Measurements from ENCODE around the gene FABP2.
A peak's percentile ranks its signal among the peaks of the same experiment; 100 is the strongest.
"Not testable (repeated sequence)": the region's sequence is repeated elsewhere in the genome, so short reads cannot be mapped to it uniquely, and the experiment has no call there.

The FABP2 gene
- total RNA-seq = 0 to 1.5 (median 0) reads per million in 17 experiments

GRCh38 chr4:119321921-119322687 lies at the start of gene FABP2:
TSS of gene FABP2 (minus strand) at chr4:119322138. CDS start at chr4:119322102, 36 bp downstream.
- no peak for DNase-seq

GRCh38 chr4:119370951-119371683 lies 49.2 kb upstream of the FABP2 start:
- not testable (repeated sequence) for DNase-seq

- DNase-seq = peak; percentile 2 to 42 (median 26)
These were observed 48.5 kb upstream of the FABP2 start for GRCh38 chr4:119370392-119370791.

GRCh38 chr4:119366802-119367201 lies 44.9 kb upstream of the FABP2 start:
- not testable (repeated sequence) for DNase-seq

- DNase-seq = not testable (repeated sequence)
These were observed 42.3 kb upstream of the FABP2 start for GRCh38 chr4:119364203-119364602.

GRCh38 chr4:119363372-119363771 lies 41.4 kb upstream of the FABP2 start:
- DNase-seq = not testable (repeated sequence)

GRCh38 chr4:119362413-119362812 lies 40.5 kb upstream of the FABP2 start:
- not testable (repeated sequence) for DNase-seq

GRCh38 chr4:119359873-119360272 lies 37.9 kb upstream of the FABP2 start:
- DNase-seq = not testable (repeated sequence)

- not testable (repeated sequence) for DNase-seq
These were observed 34.9 kb upstream of the FABP2 start for GRCh38 chr4:119356796-119357195.

- not testable (repeated sequence) for DNase-seq
These were observed 34.1 kb upstream of the FABP2 start for GRCh38 chr4:119356041-119356440.

GRCh38 chr4:119353364-119353763 lies 31.4 kb upstream of the FABP2 start:
- DNase-seq = not testable (repeated sequence)

GRCh38 chr4:119348169-119348568 lies 26.2 kb upstream of the FABP2 start:
- DNase-seq = not testable (repeated sequence)

- DNase-seq = not testable (repeated sequence)
These were observed 21.4 kb upstream of the FABP2 start for GRCh38 chr4:119343293-119343692.

GRCh38 chr4:119339895-119340294 lies 18.0 kb upstream of the FABP2 start:
- DNase-seq = not testable (repeated sequence)

GRCh38 chr4:119337010-119337409 lies 15.1 kb upstream of the FABP2 start:
- DNase-seq = peak; percentile 46 to 78 (median 63)

- DNase-seq = not testable (repeated sequence)
These were observed 14.5 kb upstream of the FABP2 start for GRCh38 chr4:119336332-119336979.

GRCh38 chr4:119329835-119330620 lies 8.1 kb upstream of the FABP2 start:
- no peak for DNase-seq

- no peak for DNase-seq
These were observed 6.8 kb upstream of the FABP2 start for GRCh38 chr4:119328695-119329094.

- DNase-seq = no peak
These were observed 3.9 kb downstream of the FABP2 start for GRCh38 chr4:119317990-119318389.

- DNase-seq = no peak
These were observed 6.9 kb downstream of the FABP2 start for GRCh38 chr4:119315036-119315435.

- DNase-seq = peak; percentile 23 to 65 (median 46)
These were observed 7.6 kb downstream of the FABP2 start for GRCh38 chr4:119314356-119314755.

GRCh38 chr4:119313237-119313636 lies 8.7 kb downstream of the FABP2 start:
- peak in 3 of 4 experiments; percentile 2 to 37 (median 20) for DNase-seq

All from suppressor macrophage (primary cell).